Measurements from ENCODE around the gene GALNT13.

The GALNT13 gene

DNA sequence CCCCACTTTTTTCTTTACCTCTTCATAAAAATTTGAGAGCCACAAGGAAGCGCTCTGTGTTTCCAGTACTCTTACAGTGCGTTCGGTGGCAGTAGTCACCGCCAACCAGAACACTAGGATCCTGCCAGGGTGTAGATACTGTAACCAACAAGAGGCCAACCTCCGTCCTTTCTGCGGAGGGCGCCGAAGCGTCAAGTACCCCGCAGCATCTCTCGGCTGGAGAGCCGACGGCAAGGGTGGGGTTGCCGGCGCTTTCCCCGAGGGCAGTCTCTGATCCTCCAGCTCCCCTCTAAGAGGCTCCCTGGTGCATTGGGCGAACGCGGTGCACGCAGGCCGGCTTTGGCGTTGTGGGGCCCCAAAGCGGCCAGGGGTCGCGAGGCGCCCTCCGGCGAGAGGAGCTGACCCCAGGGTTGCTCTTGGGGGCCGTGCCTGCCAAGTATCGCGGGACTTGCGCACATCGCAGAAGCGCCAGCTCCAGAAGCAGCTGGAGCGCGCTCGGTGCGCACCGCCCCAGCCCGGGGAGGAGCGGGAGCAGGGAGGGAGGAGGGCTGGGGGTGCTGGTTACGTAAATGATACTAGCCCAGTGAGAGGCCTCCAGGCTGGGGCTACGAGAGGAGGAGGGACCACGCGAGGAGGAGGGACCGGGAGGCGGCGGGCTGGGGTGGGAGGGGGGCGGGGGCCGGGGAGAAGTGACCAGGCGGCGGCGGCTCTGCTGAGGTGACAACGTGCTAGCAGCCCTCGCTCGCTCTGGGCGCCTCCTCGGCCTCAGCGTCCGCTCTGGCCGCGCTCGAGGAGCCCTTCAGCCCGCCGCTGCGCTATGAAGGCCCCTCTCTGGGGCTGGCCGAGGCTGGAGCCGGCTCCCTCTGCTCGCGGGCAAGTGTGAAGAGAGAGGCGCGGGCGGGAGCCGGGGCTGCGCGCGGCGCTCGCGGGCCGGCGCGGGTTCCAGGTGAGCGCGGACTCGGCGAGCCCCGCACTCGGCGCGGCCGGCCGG, at the start of gene GALNT13:
Gene GALNT13 (plus strand): TSS at position 692 of the 991 bp plus-strand sequence.
- DNase-seq, result no peak

DNA sequence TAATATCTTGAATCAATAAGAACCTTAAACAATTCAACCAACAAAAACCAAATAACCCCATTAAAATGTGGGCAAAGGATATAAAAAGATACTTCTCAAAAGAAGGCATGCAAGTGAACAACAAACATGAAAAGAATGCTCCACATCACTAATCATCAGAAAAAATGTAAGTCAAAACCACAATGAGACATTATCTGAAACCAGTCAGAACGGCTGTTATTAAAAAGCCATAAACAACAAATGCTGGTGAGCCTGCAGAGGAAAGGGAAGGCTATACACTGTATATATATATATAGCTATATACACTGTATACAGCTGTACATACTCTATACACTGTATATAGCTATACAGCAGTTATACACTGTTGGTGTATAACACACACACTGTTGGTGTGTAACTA, 47.8 kb upstream of the GALNT13 start:
- no peak for DNase-seq

DNA sequence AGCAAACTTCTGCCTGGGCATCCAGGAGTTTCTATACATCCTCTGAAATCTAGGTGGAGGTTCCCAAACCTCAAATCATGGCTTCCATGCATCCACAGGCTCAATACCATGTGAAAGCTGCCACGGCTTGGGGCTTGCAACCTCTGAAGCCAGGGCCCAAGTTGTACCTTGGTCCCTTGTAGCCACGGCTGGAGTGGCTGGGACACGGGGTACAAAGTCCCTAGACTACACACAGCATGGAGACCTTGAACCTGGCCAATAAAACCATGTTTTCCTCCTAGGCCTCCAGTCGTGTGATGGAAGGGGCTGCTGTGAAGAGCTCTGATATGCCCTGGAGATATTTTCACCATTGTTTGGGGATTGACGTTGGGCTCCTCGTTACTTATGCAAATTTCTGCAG, 43.4 kb upstream of the GALNT13 start:
- no peak for DNase-seq

DNA sequence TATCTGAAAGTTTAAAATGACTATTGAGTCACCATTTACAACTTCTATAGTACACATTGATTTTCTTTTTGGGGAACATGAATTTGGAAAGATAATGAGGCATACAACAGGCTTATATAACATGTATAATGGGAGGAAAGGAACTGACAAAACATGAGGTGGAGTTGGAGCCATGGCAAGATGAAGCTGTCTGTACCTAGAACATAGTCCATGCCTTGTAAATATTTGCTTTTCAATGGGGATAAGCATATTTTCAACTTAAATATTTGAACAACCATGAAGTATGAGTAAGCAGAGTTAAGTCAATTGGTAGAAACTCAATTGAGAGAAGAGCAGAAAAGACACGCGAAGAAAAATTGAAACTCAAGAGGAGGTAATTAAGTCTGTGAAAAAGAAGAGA, 37.1 kb upstream of the GALNT13 start:
- no peak for DNase-seq

DNA sequence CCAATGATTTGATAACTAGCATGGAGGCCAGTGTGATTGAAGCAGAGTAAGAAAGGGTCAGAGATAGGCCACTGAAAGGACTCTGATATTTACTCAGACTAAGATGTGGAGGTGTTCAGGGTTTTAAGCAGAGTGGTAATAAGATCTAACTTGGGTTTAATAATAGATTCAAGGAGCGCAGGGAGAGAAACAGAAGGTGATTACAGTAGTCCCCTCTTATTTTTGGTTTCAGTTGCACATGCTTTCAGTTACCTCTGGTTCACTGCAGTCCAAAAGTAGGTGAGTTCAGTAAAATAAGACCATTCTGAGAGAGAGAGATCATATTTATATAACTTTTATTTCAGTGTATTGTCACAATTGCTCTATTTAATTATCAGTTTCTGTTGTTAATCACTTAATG, 13.5 kb upstream of the GALNT13 start:
- no peak for DNase-seq

DNA sequence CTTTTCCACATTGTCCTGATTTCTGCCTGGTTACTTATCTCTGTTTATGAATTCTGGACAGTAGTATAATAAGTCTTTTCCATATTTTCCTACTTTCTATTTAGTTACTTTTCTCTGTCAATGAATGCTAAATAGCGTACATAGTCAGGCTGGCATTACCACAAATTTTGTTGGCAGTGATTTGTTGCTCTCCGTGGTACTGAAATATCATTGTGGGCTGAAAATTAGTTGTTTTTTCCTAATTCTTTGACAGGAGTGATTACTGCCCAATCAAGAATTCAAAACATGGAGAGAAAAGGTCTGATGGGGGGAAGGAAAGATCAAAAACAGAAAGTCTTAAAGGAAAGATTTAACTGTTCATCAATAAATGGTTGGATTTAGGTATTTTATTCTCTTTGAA, 7.7 kb upstream of the GALNT13 start:
- DNase-seq, result no peak

DNA sequence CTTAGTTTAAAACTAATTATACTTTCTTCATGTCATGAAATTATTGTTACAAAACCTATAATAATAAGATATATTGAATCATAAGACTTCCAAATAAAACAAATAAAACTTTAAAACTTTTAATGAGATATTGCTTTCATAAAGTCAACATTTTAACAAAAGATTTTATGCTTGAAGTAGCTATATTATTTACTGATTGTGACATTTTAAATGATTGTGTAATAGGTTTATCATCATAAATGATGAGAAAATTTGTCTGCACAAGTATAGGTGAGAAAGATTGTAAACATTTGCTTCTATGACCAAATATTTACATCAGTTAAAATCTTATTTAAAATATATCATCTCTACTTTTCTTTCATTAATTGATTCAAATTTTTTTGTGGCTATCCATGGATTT, 5.1 kb upstream of the GALNT13 start:
- no peak for DNase-seq

DNA sequence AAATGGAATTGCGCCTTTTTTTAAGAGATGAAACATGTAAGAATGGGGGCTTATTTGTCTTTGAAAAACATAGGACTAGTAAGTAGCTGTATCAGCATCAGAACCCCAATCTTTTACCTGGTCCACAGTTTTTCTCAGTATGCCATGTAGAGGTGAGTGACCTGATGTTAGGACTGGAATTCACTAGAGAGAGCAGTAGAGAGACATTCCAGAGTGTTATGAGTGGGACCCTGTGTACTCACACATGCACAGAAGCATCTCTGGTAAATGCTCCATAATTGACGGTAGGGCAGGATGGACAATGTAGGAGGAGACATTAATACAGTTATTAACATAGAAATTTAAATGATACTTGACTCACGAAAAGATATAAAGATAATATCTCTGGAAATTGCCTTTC, 1.4 kb upstream of the GALNT13 start:
- no peak for DNase-seq

DNA sequence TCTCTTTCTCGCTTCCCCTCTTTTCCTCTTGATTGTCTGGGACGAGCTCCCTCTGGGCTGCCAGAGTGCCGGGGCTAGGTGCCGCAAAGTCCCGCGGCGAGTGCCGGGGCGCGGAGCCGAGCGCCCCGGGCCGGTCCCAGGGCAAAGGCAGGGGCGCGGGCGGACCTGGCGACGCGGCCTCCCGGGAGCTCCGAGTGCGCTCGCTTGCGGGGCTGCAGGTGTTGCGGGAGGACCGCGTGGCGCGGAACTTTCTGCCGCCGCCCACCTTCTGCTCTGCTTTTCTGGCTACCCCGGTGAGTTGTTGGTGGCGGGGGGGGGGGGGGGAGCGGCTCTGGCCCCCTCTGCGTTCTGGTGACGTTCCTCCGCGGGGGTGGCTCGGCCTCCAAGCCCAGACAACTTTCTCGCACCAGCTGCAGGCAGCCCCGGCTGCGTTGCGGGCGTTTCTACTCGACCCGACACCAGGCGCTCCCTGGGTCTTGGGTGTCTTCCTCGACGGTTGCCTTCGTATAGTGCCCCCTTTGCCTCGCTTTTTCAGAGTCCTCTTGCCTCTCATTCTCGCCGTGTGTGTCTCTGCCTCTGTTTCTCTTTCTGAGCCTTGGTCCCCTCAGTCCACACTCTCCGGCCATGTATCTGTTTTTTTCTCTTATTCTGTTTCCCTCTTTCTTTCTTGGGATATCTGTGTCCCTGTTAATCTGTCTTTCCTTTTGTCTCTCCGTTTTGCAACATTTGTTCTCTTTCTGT, 759 bp downstream of the GALNT13 start:
- no peak for DNase-seq

DNA sequence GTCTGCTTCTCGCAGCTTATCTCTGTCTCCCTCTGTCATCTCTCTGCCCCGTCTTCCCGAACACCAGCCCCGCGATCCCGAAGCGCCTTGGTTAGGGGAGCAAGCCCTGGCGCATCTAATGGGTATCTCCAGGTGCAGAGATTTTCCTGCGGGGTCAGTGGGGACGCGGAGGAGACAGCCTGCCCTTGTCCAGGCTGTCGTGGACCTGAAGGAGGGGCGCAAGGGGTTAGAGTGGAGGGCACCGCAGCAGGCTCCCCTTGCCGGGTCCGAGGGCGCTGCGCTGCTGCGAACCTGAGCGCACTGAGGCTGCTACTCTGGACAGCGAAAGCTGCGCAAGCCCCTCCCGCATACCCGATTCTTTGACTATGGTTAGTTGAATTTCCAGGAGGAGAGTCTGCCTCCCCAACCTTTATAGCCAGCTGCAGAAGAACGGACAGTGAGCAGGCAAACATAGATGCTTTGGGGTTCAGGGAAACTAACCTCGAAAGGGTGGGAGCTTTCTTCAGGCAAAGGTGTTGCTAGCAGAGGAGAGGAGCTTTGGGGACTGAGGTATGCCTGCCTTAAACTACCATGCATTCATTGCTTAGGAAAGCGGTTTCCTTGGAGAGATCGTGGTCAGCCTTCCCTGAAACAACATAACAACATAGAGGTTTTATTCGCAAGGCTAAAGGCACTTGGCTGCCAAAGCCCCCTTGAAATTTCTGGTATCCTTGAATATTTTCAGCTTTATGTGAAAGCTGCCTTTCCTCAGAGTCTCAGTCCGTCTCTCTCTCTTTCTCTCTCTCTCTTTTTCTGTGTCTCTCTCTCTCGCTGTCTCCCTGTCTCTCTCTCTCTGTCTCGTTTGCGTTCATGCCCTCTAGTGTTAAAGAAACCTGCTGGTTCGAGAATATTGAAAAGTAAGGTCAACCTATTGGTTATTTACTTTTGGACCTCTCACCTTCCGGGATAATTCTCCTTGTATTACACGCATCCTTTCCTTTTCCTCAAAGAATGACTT, 1.6 kb downstream of the GALNT13 start:
- no peak for DNase-seq

DNA sequence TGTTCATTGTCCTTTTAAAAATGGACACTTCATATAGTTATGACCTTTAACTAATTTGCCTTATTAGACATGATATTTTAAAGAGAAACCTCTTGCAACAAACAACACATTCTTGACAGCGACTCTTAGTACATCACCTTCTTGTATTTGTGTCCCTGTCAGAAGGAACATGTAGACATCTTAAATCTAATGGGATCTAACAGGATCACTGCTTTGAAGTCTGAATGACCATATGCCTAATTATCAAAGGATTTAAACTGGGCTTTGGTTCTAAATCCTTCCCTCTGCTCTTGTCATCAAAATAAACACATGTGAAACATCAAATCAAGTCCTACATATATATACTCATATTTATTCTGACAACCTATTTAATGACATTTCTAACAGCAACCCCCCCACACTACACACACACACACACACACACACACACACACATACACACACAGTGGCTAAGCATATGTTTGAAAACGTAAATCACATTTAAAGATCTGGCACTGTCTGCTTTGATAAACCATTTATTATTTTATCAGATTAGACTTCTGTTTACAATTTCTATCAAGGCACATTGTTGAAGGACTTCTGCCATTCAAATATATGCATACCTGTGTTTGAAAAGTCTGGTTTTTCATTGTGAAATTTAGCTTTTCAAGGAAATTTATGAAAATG, 4.2 kb downstream of the GALNT13 start:
- DNase-seq, result no peak

DNA sequence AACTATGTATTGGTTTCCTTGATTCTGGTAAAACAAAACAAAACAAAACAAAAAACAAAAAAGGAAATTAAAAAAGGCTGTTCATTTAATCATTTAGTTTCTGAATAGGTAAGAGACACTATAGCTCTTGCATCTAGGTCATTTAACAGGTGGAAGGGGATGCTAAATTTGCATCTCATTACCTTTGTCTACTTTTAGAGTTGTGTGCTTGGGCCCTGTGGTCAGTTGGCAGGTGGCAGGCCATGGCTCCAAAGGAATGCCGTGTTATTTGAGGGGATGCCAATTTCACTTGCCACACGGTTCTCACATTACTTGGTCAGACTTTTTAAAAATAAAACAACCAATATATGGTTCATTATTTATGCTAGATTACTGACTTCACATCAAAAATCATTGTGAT, 9.2 kb downstream of the GALNT13 start:
- DNase-seq, result no peak

DNA sequence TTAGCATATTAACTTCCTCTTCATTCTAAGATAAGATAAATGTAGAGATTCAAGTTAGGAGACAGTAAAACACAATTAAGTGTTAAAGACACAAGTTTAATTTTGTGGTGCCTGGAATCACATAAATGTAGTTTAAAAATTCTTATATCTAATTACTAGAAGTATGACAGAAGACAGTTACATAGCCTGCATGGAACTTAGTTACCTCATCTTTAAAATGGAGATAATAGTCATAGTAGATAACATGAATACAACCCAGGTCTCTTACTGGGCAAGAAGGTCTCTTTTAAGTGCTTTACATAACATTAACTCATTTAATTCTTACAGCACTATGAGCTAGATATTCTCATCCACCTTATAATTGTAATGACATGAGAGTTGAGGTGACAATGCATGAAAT, 15.1 kb downstream of the GALNT13 start:
- DNase-seq, result no peak

DNA sequence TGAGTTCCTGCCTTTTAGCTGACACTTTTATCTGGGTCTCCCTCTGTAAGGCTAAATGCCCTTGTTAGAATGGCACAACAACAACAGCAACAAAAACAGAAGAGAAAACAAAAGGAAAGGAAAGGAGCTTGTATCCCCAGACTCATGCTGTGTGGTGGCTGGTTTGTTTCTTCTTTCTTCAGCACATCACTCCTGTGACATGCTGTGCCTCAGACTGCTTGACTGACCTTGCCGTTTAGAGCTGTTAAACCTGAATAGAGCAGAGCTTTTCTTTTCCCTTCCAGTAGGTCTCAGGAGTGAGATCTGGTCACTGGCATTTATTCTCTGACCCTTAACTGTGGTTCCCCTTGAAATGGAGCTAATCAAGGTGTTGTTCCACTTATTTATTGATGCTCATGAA, 18.9 kb downstream of the GALNT13 start:
- no peak for DNase-seq

DNA sequence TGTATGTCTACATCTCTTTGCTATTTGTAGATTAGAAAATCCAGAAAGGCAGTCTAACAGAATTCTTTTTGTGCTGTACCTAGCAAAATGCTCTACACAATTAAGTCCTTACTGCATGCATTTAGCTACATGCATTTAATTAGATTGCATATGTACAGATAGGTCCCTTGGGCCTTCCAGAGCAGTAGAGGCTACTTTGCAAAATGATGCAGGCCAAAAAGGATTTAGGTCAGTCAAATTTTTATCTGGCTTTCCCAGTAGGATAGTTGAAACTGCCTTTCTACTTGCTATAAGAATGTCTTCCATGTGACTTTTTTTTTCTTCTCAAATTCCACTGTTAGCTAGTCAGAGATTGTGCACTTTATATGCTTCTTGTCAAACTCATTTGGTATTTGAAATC, 19.3 kb downstream of the GALNT13 start:
- no peak for DNase-seq

DNA sequence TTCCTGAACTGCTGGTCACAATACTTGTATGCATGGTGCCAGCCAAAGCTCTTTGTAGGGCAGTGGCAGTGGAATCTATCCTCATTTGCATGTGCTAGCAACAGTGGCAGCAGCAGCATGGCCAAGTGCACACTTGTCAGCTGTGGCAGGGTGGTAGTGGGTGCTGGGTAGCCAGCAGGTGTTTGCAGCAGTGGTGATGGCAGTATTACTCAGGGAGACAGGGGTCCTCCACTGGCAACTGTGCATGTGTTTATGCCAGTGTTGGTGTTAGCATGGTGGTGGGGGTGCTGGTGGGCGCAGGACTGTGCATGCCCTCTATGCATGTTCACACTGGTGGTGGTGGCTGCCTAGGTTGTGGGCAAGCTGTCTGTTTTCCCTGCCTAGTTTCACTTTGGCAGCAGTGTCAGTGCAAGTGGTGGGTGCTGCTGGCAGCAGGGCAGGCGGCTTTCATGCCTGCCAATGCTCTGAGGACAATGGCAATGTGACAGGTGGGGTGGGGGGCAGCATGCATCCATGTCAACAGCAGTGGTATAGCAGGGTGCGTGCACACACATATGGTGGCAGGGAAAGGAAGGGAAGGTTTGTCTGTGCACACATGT, 41.2 kb downstream of the GALNT13 start:
- DNase-seq, result no peak

DNA sequence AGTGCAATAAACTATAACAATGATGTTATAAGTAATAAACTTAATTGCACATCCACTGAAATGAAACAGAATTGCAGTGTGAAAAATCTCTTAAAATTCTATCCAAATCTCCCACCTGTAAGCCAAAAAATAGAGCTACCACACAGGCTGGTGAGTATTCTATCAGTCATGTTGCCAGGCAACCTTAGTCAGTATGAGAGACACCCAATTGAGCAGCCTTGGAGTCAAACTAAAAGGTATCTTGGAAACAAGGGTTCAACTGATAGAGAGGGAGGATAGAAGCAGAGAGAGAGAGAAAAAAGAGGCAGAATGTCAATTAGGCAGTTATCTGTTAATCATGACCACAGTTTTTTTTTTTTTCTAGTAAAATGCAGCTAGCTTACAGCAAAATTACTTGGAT, 45.8 kb downstream of the GALNT13 start:
- no peak for DNase-seq

DNA sequence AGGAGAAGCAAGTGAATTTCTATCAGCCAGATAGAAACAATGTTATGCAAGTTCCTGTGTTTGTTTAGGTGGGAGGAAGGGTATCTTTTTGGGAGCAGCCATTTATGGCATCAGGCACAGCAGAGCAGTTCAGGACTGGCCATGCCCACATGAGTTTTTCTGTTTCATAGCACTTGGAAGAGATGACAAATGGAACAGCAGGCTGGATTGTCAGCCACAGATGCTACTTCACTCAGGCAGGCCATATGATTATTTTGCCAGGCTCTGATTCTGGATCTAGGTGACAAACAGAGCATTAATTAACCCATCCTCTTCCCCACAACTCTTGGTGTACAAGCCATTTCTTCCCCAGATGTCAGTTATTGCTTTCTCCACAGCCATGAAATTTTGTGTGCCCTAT, 63.8 kb downstream of the GALNT13 start:
- no peak for DNase-seq

DNA sequence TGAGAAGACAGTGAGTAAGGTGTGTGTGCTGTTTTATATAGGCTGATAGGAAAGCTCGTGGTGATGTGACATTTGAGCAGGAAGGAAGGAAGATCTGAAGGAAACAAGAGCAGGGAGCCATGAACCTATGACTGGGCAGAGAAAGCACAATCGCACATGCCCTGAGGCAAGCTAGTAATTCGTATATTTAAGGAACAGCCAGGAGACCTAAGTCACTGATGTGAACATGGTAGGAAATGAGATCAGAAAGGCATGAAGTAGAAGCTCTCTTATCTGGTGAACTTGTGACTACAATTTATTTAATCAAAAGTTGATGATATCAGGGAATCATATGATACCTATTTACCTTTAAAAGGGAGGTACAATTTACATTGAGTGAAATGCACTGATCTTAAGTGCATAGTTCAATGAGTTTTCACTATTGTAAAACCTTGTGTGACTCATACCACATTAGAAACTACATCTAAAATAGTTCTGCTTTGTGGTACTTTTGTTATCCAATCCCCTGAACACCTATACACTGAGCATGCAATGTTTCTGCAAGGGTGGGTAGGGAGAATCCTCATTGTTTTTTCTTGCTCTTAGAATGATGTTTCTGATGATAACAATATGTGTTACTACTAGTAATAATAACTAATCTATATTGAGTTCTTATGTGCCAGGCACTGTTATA, 67.5 kb downstream of the GALNT13 start:
- DNase-seq, result no peak

DNA sequence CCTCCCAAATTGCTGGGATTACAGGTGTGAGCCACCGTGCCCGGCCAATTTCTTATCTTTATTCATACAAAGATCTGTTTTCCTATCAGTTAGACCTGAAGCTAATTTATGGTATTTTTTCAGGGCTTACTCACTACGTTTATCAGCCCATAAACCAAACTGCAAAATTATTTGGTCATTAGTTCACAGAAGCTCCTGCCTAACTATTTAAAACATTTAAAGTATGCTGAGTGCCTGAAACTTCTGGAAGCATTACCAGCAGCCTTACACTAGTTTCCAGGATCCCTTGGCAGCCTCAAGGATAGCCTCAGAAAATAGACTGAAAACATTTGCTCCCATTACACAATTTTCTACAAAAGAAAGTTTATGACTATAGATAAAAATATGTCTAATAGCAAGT, 68.8 kb downstream of the GALNT13 start:
- no peak for DNase-seq

DNA sequence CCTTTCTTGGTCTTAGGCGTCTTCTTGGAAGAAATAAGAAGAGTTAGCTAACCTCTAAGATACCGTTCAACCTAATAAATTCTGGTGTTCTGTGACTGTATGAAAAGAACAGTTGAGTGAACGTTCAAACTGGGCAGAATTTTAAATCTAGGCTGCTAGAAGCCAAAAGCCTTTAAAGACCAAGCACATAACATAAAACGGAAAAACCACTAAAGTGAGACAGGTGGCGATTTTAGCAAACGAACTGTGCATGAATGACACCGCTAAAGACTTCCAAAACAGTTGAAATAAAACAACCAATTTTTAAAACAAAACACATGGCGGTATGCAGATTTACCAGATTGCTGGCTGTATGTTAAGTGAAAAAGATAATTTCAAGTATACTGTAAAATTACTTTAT, 73.1 kb downstream of the GALNT13 start:
- DNase-seq, result no peak

Measured in activated effector memory CD4-positive, alpha-beta T cell treated with Interleukin-2 at 50 U/mL for 16 hours (primary cell).